PC-3 (cell line): Measurements from ENCODE around the gene PALM2AKAP2.

Experiments used
- CTCF ChIP-seq: fragments of 300-600 bp; sonication (generic); conservative IDR thresholded peaks from 2 replicates; pipeline ENCODE4 v1.5.1; 2017; ENCODE audit warnings: antibody characterized with exemption, low read depth, mild to moderate bottlenecking, low read length
- EZH2 ChIP-seq: fragments of 300-600 bp; sonication (generic); IDR thresholded peaks from one replicate; pipeline ENCODE4 v1.6.1; 2017; ENCODE audit warnings: antibody characterized with exemption, mild to moderate bottlenecking, low read length; ENCODE audit not compliant: unreplicated experiment
- EZH2phosphoT487 ChIP-seq: fragments of 300-600 bp; sonication (generic); IDR thresholded peaks from 2 replicates; pipeline ENCODE4 v1.6.1; 2018; ENCODE audit warnings: mild to moderate bottlenecking, antibody characterized with exemption, low read length, borderline replicate concordance

- no peak for TF ChIP-seq CTCF
- no peak for TF ChIP-seq EZH2phosphoT487
- TF ChIP-seq EZH2, result no peak
These were observed 36.5 kb downstream of the PALM2AKAP2 start for GRCh38 chr9:109816490-109816889.
